Stimulated activated naive CD4-positive, alpha-beta T cell (primary cell): ENCODE measurements around the gene APBA3.
A peak's percentile ranks its signal among the peaks of the same experiment; 100 is the strongest.

Experiments
- DNase-seq, 6 experiments: peaks; one replicate each; lab custom pipeline; 2025; lab: John Stamatoyannopoulos, UW

APBA3 gene

GRCh38 chr19:3748965-3749364, 12.5 kb downstream of the APBA3 start:
- DNase-seq: no peak

GRCh38 chr19:3746371-3747056, 15.0 kb downstream of the APBA3 start:
- no peak for DNase-seq

DNA sequence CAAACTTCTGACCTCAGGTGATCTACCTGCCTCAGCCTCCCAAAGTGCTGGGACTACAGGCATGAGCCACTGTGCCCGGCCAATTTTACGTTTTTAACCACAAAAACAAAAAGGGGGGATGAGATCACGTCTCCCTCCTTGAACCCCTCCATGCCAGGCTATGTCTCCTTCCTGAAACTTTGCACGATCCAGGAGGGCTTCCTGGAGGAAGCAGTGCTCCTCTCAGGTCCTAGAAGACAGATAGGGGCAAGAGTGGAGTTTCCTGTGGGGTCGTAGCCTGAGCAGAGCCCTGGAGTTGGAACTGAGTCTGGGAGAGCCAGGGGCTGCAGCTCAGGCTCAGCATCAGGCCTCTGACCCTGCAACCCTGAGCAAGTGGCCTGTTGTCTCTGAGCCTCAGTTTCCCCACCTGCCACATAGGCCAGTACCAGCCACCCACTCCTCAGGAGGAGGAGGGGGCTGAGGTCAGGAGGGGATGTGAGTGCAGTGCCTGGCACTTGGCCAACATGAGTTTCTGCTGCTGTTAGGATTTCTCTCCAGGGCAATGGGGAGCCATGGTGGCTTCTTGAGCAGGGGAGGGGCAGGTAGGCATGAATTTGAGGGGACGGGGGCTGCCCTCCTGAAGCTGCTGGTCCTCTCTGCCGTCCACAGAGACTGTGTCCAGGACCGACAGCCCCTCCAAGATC, 16.0 kb downstream of the APBA3 start:
- DNase-seq: no peak

DNA sequence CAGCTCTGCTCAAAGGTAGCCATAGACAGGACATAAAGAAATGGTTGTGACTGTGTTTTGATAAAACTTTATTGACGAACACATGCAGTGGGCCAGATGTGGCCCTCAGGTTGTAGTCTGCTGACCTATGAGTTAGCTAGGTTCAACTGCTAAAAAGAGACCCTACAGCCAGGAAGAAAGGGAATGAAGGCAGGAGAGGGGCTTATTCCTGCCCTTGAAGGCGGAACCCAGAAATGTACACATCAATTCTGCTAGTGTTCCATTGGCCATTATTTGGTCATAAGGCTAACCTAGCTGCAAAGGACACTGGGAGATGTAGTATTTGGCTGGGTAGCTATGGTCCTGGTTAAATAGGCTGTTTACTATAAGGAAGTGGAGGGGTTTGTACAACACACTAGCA, 18.0 kb downstream of the APBA3 start:
- no peak for DNase-seq

DNA sequence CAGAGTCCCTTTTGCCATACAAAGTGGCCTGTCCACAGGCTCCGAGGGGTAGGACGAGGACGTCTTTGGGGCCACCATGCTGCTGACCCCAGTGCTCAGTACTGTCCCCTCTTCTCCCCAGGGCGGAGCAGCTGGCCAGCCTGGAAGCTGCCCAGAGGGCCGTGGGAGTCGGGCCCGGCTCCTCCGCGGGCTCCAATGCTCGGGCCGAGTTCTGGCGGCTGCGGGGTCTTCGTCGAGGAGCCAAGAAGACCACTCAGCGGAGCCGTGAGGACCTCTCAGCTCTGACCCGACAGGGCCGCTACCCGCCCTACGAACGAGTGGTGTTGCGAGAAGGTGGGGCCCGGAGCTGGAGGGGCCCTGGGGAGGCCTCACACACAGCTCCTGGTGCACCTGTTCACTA, 21.1 kb downstream of the APBA3 start:
- DNase-seq: no peak

GRCh38 chr19:3738477-3739220, 22.8 kb downstream of the APBA3 start:
- no peak for DNase-seq

GRCh38 chr19:3737487-3738205, 23.8 kb downstream of the APBA3 start:
- DNase-seq: no peak

DNA sequence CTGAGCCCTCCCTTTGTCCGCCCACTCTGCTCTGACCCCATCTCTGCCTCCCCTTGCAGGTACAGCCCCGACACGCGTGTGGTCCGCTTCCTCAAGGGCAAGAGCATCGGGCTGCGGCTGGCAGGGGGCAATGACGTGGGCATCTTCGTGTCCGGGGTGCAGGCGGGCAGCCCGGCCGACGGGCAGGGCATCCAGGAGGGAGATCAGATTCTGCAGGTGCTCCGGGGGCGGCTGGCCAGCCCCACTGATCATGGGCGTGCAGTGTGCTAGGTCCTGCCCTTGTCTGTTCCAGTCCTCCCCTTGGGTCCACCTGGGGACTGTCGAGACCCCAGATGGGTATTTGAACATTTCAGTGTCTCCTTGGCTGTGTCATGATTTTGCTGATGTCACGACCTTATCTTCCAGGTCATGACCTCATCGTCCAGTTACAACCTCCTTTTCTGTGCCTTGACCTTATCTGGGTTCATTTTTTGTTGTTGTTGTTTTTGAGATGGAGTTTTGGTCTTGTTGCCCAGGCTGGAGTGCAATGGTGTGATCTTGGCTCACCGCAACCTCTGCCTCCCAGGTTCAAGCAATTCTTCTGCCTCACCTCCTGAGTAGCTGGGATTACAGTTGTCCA, 25.3 kb downstream of the APBA3 start:
- no peak for DNase-seq

GRCh38 chr19:3734310-3734600, 27.2 kb downstream of the APBA3 start:
- no peak for DNase-seq

DNA sequence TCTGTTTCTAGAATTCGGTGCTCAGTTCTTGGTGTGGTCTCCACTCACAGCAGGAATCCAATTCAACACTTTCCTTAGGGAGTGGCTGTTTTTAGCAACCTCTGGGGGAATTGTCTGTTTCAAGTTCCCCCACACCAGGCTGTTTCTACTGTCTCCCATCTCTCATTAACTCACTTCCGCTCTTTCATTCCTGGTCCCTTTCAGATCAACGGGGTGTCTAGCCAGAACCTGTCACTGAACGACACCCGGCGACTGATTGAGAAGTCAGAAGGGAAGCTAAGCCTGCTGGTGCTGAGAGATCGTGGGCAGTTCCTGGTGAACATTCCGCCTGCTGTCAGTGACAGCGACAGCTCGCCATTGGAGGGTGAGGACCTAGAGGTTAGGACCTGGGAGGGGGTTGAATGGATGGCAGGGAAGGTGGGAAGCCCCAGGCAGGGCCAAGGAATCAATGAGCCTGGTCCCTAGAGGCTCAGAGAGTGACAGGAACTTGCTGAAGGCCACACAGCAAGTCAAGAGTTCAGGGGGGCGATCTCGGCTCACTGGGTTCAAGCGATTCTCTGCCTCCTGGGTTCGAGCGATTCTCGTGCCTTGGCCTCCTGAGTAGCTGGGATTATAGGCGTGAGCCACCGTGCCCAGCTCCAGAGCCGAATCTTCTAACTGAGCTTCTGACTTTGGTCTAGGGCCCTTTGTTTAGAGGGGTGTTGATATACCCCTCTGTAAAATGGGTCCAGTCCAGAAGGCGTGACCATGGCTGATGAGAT, 27.8 kb downstream of the APBA3 start:
- no peak for DNase-seq

- DNase-seq: no peak
These were observed 29.4 kb downstream of the APBA3 start for GRCh38 chr19:3732108-3732507.

GRCh38 chr19:3730457-3730958, 31.0 kb downstream of the APBA3 start:
- DNase-seq: no peak

DNA sequence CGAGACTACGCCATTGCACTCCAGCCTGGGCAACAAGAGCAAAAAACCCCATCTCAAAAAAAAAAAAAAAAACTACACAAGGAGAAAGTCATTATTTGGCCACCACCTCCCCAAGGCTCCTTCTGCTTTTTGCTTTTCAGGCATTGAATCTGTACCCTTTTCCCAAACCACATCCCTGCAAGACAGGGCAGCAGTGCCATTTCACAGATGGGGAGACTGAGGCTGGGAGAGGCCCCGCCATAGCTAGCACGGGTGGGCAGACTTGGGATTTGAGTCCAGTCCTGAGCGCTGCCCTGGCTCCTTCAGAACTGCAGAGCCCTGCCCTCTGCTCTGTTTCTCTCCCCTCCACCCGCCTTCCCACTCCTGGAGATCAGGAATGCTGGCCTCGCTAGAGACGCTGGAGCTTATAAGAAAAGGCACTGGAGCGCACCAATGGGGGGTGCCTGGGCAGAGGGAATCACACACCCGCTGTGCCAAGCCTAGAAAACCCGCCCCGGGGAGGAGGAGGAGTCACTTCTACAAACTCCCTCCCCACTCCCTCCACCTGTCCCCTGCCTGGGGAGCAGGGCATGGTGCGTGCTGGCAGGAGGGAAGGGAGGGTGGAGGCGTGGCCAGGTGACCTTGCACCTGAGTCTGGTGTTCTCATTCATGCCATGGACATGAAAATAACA, 35.7 kb downstream of the APBA3 start:
- no peak for DNase-seq

DNA sequence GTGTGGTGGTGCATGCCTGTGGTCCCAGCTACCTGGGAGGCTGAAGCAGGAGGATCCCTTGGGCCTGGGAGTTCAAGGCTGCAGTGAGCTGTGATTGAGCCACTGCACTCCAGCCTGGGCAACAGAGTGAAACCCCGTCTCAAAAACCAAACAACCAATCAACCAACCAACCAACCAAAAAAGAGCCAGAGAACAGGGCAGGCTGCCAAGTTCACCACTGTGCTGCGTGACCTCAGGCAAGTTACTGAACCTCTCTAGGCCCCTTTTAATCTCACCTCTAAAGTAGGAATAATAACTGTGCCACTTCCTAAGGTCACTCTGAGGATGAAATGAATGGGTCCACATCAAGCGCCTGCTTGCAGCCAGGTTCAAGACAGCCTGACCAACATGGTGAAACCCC, 36.4 kb downstream of the APBA3 start:
- no peak for DNase-seq

DNA sequence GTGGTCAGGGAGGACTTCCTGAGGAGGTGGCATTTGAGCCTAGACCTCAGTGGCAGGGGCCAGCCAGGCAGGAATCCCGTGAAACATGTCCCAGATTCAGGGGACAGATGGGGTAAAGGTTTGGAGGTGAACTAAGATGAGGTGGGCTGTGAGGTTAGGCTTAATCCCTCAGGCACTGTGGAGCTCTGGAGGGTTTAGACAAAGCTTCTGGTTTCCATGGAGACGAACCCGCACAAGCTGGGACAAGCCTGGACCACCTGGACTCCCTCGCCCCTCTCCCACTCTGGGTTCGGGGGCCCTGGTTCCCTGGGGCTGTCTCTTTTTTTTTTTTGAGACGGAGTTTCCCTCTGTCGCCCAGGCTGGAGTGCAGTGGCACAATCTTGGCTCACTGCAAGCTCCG, 37.6 kb downstream of the APBA3 start:
- no peak for DNase-seq

- DNase-seq: no peak
These were observed 38.4 kb downstream of the APBA3 start for GRCh38 chr19:3723110-3723488.

DNA sequence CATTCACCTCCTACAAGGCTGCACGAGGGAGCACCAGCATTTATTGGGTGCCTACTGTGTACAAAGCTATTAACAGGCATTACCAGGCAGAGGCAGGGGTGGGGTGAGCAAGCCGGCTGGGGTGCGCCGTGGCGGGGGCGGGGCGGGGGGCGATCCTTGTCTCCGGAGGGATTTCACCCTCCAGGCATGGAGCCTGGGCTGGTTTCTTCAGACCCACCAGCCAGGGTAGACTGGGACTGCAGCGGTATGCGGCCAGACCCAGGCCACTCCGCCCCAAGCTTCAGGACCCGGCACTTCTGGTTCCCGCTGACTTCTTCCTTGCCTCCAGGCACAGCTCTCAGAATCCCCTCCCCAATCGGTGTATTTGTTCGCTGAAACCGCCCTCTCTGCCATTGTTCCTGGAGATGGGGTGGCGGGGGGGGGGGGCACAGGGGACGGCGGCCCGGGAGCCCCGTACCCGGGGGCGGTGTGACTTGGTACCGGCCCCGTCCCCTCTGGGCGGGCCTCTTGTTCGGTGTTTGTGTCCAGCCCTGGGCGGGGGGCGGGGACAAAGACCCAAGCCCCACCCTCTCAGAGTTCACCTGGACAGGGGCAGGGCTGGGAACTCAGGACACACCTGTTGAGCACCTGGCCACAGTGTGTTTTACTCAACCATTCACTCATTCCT, 38.9 kb downstream of the APBA3 start:
- DNase-seq: no peak

DNA sequence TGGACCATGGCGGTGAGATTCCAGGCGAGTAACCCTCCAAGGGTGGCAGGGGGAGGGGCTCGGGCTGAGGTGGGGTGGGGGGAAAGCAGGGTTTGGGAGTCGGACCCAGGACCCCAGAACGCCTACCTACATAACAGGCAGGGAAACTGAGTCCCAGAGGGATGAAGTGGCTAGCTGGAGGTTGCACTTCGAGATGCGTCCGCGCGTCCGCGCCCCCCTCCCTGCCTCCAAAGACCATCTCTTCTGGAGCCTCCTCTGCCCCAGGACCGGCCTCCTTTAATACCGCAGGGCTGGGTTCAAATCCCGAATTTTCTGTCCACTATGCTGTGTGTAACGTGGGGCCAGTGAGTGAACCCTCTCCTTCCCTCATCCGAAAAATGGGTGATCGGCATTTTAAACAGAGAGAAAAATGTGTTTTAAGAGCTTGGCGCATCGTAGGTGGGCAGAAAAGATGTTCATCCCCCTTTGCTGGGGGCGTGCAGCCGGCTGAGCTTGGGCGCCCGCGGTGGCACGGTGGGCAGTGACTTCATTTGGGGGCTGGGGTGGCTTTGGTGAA, 39.5 kb downstream of the APBA3 start:
- no peak for DNase-seq

GRCh38 chr19:3721131-3721886, 40.2 kb downstream of the APBA3 start:
- peak; percentile 74 to 86 (median 80) for DNase-seq
